ENCODE data around the gene GGT7. TPM values are rescaled to one million over a fixed set of nuclear protein-coding genes. Genes with fewer than 3 reads are reported as not detected.

The GGT7 gene
- total and polyA plus RNA-seq, 3 donors from 2014 or later, result 13.4 to 24.1 (median 22.6) TPM

DNA sequence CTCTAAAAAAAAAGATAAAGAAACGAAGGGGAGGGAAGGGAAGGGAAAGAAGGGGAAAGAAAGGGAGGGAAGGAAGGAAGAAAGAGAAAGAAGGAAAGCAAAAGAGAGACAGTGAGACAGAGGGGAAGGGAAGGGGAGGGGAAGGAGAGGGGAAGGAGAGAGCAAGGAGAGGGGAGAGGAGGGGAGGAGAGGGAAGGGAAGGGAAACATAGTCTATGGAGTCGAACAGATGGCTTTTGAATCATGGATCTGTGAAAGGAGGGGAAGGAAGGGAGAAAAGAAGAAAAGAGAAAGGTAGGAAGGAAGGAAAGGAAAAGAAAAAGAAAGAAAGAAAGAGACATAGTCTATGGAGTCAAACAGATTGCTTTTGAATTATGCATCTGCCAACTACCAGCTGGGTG, 30.5 kb downstream of the GGT7 start:
- no peaks in the 10 kb centered on the region for H3K27me3 ChIP-seq
- WGBS, 2 donors, result 50 to 56% methylated on average over 2 of the region's 2 CpGs
- no peaks in the 10 kb centered on the region for H3K36me3 ChIP-seq (ENCODE audit: low read depth, missing control alignments)
- no peaks in the 10 kb centered on the region for H3K4me1 ChIP-seq
- H3K27ac ChIP-seq, result no peak overlapping the region
- intact Hi-C loops (cut with DNase I; ENCODE audit: low total_unique reads), result no loop called here
- TF ChIP-seq CTCF (IDR thresholded peaks at IDR 0.05), result no peak
- TF ChIP-seq POLR2A (IDR thresholded peaks at IDR 0.05), result no peak
- H3K9me3 ChIP-seq, result no peaks in the 10 kb centered on the region
- no peak overlapping the region for H3K4me3 ChIP-seq
- no peak for DNase-seq

DNA sequence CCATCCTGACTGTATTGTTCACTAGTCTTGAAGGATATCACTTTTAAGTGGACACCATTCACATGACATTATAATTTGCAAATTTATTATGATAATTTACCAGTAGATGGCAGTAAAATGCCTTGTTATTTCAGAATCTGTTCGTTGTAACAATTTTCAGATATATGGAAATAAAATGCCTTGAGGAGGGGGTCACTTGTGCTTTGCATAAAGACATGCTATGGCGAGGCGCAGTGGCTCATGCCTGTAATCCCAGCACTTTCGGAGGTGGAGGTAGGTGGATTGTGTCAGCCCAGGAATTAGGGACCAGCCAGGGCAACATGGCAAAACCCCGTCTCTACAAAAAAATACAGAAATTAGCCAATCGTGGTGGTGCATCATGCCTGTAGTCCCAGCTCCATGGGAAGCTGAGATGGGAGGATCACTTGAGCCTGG, 38.2 kb downstream of the GGT7 start:
- Histone ChIP-seq H3K27me3 (no peaks in the 10 kb centered on the region), H3K27ac (no peak overlapping the region), H3K9me3 (no peaks in the 10 kb centered on the region), H3K4me1 (no peaks in the 10 kb centered on the region), H3K4me3 (no peak overlapping the region), H3K36me3 (ENCODE audit: low read depth, missing control alignments) (no peaks in the 10 kb centered on the region)
- DNase-seq, result no peak
- intact Hi-C loops (cut with DNase I; ENCODE audit: low total_unique reads), result no loop called here
- no peak for TF ChIP-seq POLR2A (IDR thresholded peaks at IDR 0.05)
- TF ChIP-seq CTCF (IDR thresholded peaks at IDR 0.05), result peak in 1 of 3 experiments; percentile 44
- WGBS, 2 donors, result 46 to 59% methylated on average over 6 of the region's 6 CpGs

DNA sequence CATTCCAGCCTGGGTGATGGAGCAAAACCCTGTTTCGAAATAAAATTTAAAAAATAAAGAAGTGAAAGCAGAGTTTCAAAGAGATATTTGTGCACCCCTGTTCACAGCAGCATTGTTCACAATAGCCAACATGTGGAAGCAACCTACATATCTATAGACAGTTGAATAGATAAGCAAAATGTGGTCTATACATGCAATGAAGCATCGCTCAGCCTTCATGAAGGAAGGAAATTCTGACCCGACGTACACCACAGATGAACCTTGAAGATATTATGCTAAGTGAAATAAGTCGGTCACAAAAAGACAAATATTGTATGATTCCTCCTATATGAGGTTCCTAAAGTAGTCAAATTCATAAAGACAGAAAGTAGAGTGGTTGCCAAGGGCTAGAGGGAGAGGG, 40.7 kb downstream of the GGT7 start:
- no peaks in the 10 kb centered on the region for H3K27me3 ChIP-seq
- WGBS, 2 donors, result 80 to 85% methylated on average over 5 of the region's 5 CpGs
- intact Hi-C loops (cut with DNase I; ENCODE audit: low total_unique reads), result no loop called here

GRCh38 chr20:34829191-34829590, 43.5 kb downstream of the GGT7 start:
- H3K9me3 ChIP-seq, result no peaks in the 10 kb centered on the region
- H3K36me3 ChIP-seq (ENCODE audit: low read depth, missing control alignments), result no peaks in the 10 kb centered on the region
- H3K27me3 ChIP-seq, result no peaks in the 10 kb centered on the region
- H3K27ac ChIP-seq, result no peak overlapping the region
- H3K4me1 ChIP-seq, result peaks cover 3% of the 10 kb centered on the region
- WGBS, 2 donors, result 77% methylated on average over 3 of the region's 3 CpGs
- TF ChIP-seq CTCF (IDR thresholded peaks at IDR 0.05) (no peak), POLR2A (IDR thresholded peaks at IDR 0.05) (no peak)
- intact Hi-C loops (cut with DNase I; ENCODE audit: low total_unique reads), result no loop called here
- no peak overlapping the region for H3K4me3 ChIP-seq
- no peak for DNase-seq

More for the DNA sequence above, 40.7 kb downstream of the GGT7 start:
- Histone ChIP-seq H3K4me3 (no peak overlapping the region), H3K9me3 (no peaks in the 10 kb centered on the region), H3K36me3 (ENCODE audit: low read depth, missing control alignments) (no peaks in the 10 kb centered on the region), H3K4me1 (no peaks in the 10 kb centered on the region), H3K27ac (no peak overlapping the region)
- TF ChIP-seq CTCF (IDR thresholded peaks at IDR 0.05) (no peak), POLR2A (IDR thresholded peaks at IDR 0.05) (no peak)
- no peak for DNase-seq
